ENCODE data around the gene BAHCC1.

Gene BAHCC1

DNA sequence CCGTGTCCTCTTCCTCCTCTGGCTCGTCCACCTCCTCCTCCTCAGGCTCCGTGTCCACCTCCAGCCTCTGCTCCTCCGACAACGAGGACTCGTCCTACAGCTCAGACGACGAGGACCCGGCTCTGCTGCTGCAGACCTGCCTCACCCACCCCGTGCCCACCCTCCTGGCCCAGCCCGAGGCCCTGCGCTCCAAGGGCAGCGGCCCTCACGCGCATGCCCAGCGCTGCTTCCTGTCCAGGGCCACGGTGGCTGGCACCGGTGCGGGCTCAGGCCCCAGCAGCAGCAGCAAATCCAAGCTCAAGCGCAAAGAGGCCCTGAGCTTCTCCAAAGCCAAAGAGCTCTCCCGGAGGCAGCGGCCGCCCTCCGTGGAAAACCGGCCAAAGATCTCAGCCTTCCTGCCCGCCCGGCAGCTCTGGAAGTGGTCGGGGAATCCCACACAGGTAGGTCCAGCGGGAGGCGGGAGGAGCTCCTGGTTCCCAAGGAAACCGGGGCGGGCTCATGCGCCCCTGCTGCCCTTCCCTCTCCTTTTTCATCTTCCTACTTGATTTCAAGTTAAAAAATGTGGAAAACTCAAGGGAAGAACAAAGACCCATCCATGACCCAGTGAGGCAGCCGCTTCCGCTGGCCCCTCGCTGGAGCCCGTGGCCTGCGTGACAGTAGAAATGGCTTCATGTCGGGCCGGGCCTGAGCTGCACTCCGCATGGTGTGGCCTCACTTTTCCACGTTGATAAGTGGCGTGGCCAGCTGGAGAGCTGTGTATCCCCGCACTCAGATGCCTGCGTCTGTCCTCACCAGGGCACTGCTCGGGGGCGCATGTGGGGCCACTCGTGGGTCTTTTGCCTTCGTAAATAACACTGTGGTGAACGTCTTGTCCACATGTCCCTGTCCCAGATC lies 66.6 kb downstream of the BAHCC1 start:
- Histone ChIP-seq H3K4me3 (ENCODE audit: low read length) (no peak overlapping the region), H3K27me3 (ENCODE audit: control insufficient read depth, low read length) (no peaks in the 10 kb centered on the region), H3K36me3 (ENCODE audit: control insufficient read depth, low read length) (no peaks in the 10 kb centered on the region), H3K4me2 (ENCODE audit: low read length) (no peak overlapping the region), H3K27ac (ENCODE audit: low read depth, low read length) (no peak overlapping the region), H3K9me2 (replicated peaks; ENCODE audit: control insufficient read depth, low read length) (no peaks in the 10 kb centered on the region), H3K9me3 (ENCODE audit: control insufficient read depth, insufficient read depth, low read length) (no peaks in the 10 kb centered on the region; the same call in 1 of the 2 replicates), H3K79me2 (ENCODE audit: control insufficient read depth, low read length) (no peaks in the 10 kb centered on the region), H3F3A (ENCODE audit: control insufficient read depth, insufficient read depth) (no peaks in the 10 kb centered on the region), H4K20me1 (ENCODE audit: control insufficient read depth, insufficient read depth, low read depth, low read length) (no peaks in the 10 kb centered on the region), H3K4me1 (ENCODE audit: control insufficient read depth, low read length) (no peaks in the 10 kb centered on the region)
- TF ChIP-seq EZH2phosphoT487 (IDR thresholded peaks at IDR 0.05; ENCODE audit: borderline replicate concordance, low read length): no peak
- TF ChIP-seq, protein P1, sequence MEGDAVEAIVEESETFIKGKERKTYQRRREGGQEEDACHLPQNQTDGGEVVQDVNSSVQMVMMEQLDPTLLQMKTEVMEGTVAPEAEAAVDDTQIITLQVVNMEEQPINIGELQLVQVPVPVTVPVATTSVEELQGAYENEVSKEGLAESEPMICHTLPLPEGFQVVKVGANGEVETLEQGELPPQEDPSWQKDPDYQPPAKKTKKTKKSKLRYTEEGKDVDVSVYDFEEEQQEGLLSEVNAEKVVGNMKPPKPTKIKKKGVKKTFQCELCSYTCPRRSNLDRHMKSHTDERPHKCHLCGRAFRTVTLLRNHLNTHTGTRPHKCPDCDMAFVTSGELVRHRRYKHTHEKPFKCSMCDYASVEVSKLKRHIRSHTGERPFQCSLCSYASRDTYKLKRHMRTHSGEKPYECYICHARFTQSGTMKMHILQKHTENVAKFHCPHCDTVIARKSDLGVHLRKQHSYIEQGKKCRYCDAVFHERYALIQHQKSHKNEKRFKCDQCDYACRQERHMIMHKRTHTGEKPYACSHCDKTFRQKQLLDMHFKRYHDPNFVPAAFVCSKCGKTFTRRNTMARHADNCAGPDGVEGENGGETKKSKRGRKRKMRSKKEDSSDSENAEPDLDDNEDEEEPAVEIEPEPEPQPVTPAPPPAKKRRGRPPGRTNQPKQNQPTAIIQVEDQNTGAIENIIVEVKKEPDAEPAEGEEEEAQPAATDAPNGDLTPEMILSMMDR (IDR thresholded peaks at IDR 0.05; ENCODE audit: low read depth, low read length, poor library complexity, severe bottlenecking): no peak

DNA sequence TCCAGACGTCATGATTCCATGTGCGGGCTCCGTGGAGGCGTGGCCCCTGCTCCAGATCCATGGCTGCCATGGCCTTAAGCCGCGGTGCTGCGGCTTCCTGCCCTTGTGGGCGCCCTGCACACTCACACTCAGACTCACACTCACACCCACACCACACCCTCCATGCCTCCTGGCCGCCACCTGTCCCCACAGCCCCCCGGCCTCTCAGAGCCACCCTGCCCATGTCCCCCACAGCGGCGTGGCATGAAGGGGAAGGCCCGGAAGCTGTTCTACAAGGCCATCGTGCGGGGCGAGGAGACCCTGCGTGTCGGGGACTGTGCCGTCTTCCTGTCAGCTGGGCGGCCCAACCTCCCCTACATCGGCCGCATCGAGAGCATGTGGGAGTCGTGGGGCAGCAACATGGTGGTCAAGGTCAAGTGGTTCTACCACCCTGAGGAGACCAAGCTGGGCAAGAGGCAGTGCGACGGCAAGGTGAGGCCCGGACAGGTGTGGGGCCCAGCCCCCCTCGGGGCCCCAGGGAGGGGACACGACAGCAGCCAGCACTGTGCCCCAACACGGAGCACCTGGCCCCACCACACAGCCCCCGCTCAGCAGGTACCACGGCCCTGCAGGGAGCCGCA lies 67.4 kb downstream of the BAHCC1 start:
- Histone ChIP-seq H3K4me1 (ENCODE audit: control insufficient read depth, low read length) (no peaks in the 10 kb centered on the region), H3K36me3 (ENCODE audit: control insufficient read depth, low read length) (no peaks in the 10 kb centered on the region), H3K79me2 (ENCODE audit: control insufficient read depth, low read length) (no peaks in the 10 kb centered on the region), H3K27ac (ENCODE audit: low read depth, low read length) (no peak overlapping the region), H3K4me2 (ENCODE audit: low read length) (no peak overlapping the region), H3K4me3 (ENCODE audit: low read length) (no peak overlapping the region), H3K9me2 (replicated peaks; ENCODE audit: control insufficient read depth, low read length) (no peaks in the 10 kb centered on the region), H4K20me1 (ENCODE audit: control insufficient read depth, insufficient read depth, low read depth, low read length) (no peaks in the 10 kb centered on the region), H3K9me3 (ENCODE audit: control insufficient read depth, insufficient read depth, low read length) (no peaks in the 10 kb centered on the region), H3K27me3 (ENCODE audit: control insufficient read depth, low read length) (no peaks in the 10 kb centered on the region), H3F3A (ENCODE audit: control insufficient read depth, insufficient read depth) (no peaks in the 10 kb centered on the region)
- TF ChIP-seq, protein P1 (IDR thresholded peaks at IDR 0.05; ENCODE audit: low read depth, low read length, poor library complexity, severe bottlenecking): no peak
- TF ChIP-seq EZH2phosphoT487 (IDR thresholded peaks at IDR 0.05; ENCODE audit: borderline replicate concordance, low read length): no peak

DNA sequence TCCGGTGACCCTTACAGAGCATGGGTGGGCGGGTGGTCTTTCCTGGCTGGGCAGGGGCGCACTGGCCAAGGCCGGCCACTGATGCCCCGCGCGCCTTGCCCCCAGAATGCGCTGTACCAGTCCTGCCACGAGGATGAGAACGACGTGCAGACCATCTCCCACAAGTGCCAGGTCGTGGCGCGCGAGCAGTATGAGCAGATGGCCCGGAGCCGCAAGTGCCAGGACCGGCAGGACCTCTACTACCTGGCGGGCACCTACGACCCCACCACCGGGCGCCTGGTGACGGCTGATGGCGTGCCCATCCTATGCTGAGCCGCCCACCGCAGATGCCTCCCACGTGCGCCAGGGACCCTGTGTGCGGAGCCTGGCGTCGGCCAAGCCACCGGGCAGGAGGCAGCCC lies 68.2 kb downstream of the BAHCC1 start:
- no peaks in the 10 kb centered on the region for H3K9me2 ChIP-seq (replicated peaks; ENCODE audit: control insufficient read depth, low read length)
- H3K9me3 ChIP-seq (ENCODE audit: control insufficient read depth, insufficient read depth, low read length): no peaks in the 10 kb centered on the region
- H3K4me1 ChIP-seq (ENCODE audit: control insufficient read depth, low read length): no peaks in the 10 kb centered on the region
- no peaks in the 10 kb centered on the region for H4K20me1 ChIP-seq (ENCODE audit: control insufficient read depth, insufficient read depth, low read depth, low read length)
- no peaks in the 10 kb centered on the region for H3K79me2 ChIP-seq (ENCODE audit: control insufficient read depth, low read length)
- TF ChIP-seq EZH2phosphoT487 (IDR thresholded peaks at IDR 0.05; ENCODE audit: borderline replicate concordance, low read length): no peak
- TF ChIP-seq, protein P1 (IDR thresholded peaks at IDR 0.05; ENCODE audit: low read depth, low read length, poor library complexity, severe bottlenecking): no peak
- H3F3A ChIP-seq (ENCODE audit: control insufficient read depth, insufficient read depth): no peaks in the 10 kb centered on the region
- H3K36me3 ChIP-seq (ENCODE audit: control insufficient read depth, low read length): no peaks in the 10 kb centered on the region
- H3K27me3 ChIP-seq (ENCODE audit: control insufficient read depth, low read length): no peaks in the 10 kb centered on the region
- H3K4me3 ChIP-seq (ENCODE audit: low read length): no peak overlapping the region
- H3K4me2 ChIP-seq (ENCODE audit: low read length): no peak overlapping the region
- no peak overlapping the region for H3K27ac ChIP-seq (ENCODE audit: low read depth, low read length)
